OCI-M2 (cell line): ENCODE measurements around the gene GLT6D1.

ENCODE experiments used
- DNase-seq: peaks from one replicate; lab custom pipeline; 2025; ENCODE audit not compliant: unreplicated experiment; lab: John Stamatoyannopoulos, UW

Gene GLT6D1

GRCh38 chr9:135587658-135588057 lies 51.7 kb downstream of the GLT6D1 start:
- no peak for DNase-seq

GRCh38 chr9:135586601-135587109 lies 52.7 kb downstream of the GLT6D1 start:
- no peak for DNase-seq

- DNase-seq = no peak
These were observed 54.4 kb downstream of the GLT6D1 start for GRCh38 chr9:135584934-135585333.

- DNase-seq = no peak
These were observed 55.0 kb downstream of the GLT6D1 start for GRCh38 chr9:135584371-135584770.

DNA sequence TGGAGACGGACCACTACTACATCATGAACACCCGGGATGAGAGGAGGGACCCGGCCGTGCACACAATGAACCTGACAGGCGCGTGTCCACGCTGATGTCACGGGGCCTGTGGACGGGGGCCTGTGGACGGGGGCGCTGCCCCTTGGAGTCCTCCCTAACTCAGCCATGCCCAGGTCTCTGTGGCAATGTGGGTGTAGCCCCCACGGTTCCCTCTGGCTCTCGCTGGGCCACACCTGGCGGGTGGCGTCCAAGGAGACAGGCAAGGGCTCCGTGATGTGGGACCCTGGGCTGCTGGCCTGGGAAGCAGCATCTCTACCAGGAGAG lies 55.7 kb downstream of the GLT6D1 start:
- DNase-seq = no peak

- DNase-seq = no peak
These were observed 56.2 kb downstream of the GLT6D1 start for GRCh38 chr9:135582966-135583687.

DNA sequence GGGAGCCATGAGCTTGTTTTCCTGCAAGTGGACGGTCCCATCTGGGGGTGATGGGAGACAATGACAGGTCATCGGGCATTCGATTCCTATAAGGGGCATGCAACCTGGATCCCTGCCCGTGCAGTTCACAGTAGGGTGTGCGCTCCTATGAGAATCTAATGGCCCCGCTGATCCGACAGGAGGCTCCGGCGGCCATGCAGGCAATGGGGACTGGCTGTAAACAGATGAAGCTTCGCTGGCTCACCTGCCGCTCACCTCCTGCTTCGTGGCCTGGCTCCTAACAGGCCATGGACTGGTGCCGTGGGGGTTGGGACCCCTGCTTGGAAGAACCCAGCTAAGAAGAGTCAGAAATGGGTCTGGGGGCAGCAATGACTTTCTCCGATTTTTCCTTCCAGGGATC lies 56.8 kb downstream of the GLT6D1 start:
- DNase-seq = no peak

DNA sequence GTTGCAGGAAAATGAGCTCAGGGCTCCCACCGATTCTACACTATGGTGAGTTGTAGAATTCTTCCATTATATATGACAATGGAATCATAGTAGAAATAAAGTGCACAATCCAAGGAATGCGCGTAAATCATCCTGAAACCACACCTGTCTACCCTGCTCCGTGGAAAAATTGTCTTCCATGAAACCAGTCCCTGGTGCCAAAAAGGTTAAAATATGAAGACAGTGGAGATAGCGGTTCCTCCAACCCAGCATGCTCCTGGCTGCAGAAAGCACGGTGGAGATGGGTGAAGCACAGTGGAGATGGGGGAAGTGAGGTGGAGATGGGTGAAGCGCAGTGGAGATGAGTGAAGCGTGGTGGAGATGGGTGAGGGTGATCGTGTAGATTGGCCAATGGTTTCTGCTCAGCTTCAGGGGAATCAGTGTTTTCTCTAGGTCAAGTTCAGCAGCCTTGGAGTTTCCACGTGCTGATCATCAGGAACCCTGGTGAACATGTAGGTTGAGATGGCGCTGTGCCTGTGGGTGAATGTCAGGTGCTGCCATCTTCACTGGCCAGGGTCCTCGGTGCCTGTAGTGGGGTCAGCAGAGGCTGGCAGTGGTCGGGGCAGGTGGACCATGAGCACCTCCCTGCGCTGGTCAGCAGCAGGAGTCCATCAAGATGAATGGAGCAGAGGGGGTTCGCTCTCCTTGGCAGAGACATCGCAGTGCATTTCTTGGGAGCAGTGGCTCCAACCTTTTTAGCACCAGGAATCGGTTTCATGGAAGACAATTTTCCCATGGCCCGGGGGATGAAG lies 57.5 kb downstream of the GLT6D1 start:
- no peak for DNase-seq

DNA sequence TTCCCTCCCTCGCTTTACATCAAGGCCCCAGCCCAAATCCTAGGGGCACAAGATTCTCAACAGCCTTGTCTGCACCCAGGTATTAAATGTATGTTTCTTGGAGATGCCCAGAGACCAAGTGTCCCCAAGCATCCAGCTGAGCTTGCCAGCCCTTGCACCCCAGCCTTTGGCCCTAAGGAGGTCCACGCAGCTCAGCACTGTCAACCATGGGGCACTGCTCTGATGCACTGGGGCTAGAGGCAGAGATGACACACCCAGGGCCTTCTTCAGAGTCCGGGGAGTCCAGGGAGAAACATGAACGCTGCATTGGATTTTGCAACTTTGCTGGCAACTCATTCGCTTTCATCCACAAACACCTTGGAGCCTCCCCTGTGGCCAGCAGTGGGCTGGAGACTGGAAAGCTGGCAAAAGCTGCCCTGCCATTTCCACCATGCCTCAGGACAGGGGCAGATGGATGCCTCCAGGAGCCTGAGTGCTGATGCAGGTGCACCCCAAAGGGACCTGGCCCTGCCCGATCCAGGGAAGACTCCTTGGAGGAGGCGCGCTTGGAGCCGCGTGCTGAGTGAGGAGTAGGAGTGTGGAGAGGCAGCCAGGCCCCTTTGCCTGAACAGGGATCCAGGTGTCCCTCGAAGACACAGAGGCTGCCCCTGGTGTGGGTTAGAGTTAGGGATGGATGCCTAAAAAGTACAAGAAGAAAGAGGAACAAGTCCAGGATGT lies 58.5 kb downstream of the GLT6D1 start:
- DNase-seq = no peak

- DNase-seq = no peak
These were observed 59.3 kb downstream of the GLT6D1 start for GRCh38 chr9:135579889-135580660.

DNA sequence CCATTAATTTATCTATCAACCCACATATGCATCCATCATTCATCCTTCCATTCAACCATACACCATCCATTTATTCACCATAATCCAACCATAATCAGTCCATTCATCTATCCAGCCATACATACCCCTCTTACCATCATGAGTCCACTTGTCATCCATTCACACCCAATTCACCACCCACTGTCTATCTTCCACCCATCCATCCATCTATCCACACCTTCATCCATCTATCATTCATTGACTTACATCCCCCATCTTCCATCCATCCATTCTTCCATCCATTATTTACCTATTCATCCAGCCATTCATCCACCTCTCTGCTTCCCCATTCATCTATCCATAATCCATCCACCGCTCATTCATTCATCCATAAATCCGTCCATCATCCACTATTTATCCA lies 60.0 kb downstream of the GLT6D1 start:
- DNase-seq = no peak

GRCh38 chr9:135577256-135577655 lies 62.1 kb downstream of the GLT6D1 start:
- no peak for DNase-seq

DNA sequence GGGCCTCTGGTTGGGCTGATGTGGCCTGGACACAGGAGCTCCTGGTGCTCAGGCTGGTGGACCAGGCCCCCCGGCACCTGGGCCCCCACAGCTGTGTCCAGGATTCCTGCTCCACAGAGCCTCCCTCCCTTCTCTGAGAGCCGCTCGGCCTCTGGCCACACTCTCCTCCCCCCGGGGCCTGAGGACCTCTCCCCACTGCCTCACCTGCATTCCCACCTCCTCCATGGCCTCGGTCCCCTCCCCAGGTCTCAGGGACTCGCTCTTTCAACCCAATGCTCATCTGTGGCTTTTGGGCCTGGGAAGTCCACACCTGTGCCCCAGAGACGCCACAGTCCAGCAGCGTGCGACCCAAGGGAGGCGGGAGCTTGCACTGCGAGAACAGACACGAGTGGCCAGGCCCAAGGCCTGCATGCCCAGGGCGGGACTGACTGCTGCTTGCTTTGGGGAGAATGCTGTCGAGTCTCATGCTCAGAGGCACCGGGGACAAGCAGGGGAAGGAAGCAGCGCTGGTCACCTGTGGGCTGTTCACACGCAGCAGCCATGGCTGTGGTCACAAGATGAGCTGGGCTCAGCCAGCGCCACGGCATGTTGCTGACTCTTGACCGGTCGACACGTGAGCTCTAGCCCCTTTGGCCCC lies 63.2 kb downstream of the GLT6D1 start:
- no peak for DNase-seq

- no peak for DNase-seq
These were observed 64.4 kb downstream of the GLT6D1 start for GRCh38 chr9:135574943-135575342.

DNA sequence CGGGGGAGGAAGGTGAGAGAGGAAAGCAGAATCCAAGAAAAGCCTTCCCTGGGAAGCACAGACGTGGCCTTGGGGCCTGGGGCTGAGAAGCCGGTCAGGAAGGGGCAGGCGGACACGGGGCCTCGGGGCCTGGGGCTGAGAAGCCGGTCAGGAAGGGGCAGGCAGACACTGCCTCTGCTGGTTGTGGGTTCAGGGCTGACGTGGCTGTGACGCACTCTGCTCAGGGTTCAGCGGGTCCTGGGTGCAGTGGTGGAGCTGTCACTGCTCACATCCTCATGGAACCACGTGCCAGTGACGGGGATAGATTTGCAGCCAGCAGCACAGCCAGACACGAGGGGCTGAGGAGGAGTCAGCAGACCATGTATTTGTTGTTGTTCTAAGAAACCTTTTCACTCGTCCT lies 65.0 kb downstream of the GLT6D1 start:
- no peak for DNase-seq
